ENCODE results near the gene ZNF174. TPM values are rescaled to one million over a fixed set of nuclear protein-coding genes. Genes with fewer than 3 reads are reported as not detected.

The ZNF174 gene
- 15.5 TPM for polyA plus RNA-seq

DNA sequence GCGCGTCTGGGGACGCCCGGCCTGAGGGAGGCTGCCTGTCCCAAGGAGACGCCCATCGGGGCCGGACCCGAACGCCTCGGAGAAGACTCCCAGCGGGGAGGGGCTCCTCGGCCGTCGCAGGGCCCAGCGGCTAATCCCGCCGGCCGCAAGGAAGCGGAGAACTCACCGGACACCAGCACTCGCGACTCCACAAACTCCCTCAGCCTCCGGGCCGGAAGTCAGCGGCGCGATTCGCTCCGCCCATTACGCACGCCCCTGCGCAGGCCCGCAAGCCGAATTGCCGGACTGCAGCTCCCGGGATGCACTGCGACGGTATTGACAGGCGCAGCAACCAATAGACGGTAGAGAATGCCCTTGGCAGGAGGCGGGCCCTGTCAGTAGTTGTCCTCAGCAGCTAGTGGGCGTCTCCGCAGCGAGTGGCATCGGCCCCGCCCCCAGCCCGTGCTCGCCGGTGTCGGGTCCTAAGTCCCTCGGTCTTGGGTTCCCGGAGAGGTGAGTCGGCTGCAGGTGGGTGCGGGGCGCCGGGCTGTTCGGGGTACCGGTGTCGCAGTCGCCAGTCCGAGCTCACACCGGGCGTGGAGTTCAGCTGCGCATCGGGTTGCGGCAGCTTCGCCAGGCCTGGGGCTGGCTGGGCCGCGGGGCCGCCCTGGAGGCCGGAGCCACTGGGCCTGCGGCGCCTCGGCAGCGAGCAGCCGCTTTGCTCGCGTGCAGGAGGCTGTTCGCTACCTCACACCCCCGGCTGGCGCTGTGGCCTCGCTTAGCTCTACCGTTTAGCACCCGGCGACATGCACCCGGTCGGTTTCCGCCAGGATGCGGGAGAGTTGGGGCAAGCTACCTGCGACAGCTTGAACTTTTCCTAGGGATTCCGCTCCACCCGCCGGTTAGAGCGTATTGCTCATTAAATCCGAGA is at the start of gene ZNF174, which contains the start of gene ZSCAN32:
Gene ZNF174, plus strand, starts transcription at position 437 of the 910 bp plus-strand sequence. CDS start 790 bp downstream, outside the sequence.
Gene ZSCAN32, minus strand, starts transcription at position 226 of the 910 bp plus-strand sequence. CDS start 3,447 bp downstream, outside the sequence.
- Mint-ChIP-seq H3K4me3 (peak within 1 kb of the TSS; percentile 91 to 96 (median 94)), H3K36me3 (peaks cover 28% of the 10 kb centered on the region), H3K4me1 (peaks cover 24 to 38% (median 28%) of the 10 kb centered on the region in 3 donors), H3K27me3 (no peaks in the 10 kb centered on the region), H3K27ac (peak within 1 kb of the TSS; percentile 52 to 91 (median 63)), H3K9me3 (peaks cover 7 to 8% (median 8%) of the 10 kb centered on the region in 3 donors)

DNA sequence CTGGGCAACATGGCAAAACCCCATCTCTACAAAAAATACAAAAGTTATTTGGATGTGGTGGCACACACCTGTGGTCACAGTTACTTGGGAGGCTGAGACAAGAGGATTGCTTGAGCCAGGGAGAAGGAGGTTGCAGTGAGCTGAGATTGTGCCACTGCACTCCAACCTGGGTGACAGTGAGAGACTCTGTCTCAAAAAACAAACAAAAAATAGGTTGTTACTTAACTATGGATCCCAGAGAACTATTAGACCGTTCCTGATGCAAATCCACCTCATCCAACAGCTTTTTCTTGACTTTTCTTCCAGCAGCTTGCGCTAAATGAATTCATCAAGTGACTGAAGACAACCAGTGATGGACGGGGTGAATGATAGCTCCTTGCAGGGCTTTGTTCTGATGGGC is 45.4 kb upstream of the ZNF174 start, which contains the start of gene OR2C1:
Gene OR2C1, plus strand, starts transcription at position 301 of the 400 bp plus-strand sequence. Its CDS starts 52 bp downstream, at position 353.
- Mint-ChIP-seq H3K27me3 (peaks cover 14% of the 10 kb centered on the region), H3K4me3 (peak within 1 kb of the TSS in 1 of 4 donors; percentile 22), H3K9me3 (peaks cover 11 to 19% (median 13%) of the 10 kb centered on the region in 3 donors), H3K27ac (no peak within 1 kb of the TSS), H3K4me1 (peaks cover 0 to 5% (median 1%) of the 10 kb centered on the region in 3 donors), H3K36me3 (peaks cover 4% of the 10 kb centered on the region)

DNA sequence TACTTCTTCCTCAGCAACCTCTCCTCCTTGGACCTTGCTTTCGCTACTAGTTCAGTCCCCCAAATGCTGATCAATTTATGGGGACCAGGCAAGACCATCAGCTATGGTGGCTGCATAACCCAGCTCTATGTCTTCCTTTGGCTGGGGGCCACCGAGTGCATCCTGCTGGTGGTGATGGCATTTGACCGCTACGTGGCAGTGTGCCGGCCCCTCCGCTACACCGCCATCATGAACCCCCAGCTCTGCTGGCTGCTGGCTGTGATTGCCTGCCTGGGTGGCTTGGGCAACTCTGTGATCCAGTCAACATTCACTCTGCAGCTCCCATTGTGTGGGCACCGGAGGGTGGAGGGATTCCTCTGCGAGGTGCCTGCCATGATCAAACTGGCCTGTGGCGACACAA is 44.9 kb upstream of the ZNF174 start:
- peaks cover 11 to 19% (median 13%) of the 10 kb centered on the region in 3 donors for H3K9me3 Mint-ChIP-seq
- peaks cover 0 to 5% (median 1%) of the 10 kb centered on the region in 3 donors for H3K4me1 Mint-ChIP-seq
- H3K27me3 Mint-ChIP-seq, result peaks cover 19% of the 10 kb centered on the region
- no peak overlapping the region for H3K4me3 Mint-ChIP-seq
- H3K36me3 Mint-ChIP-seq, result peaks cover 8% of the 10 kb centered on the region
- H3K27ac Mint-ChIP-seq, result no peak overlapping the region

DNA sequence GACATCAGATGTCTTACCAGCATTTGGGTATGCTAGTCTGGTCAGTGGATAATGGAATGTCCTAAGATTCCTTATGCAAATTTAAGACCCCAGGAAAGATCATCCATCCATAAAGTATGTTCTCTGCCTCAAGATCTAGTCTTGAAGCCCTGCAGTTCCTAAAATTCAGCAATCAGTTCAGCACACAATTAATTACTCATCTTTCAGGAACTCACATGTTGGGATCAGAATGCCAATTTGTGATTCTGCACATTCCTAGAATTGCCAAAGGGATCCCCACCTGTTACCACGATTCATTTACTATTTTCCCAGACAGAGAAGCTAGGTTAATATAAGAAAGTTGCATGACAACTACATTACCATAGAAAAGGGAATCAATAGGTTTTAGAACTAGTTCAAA is 42.1 kb upstream of the ZNF174 start:
- no peak overlapping the region for H3K27ac Mint-ChIP-seq
- H3K36me3 Mint-ChIP-seq, result peaks cover 8% of the 10 kb centered on the region
- peaks cover 12 to 27% (median 22%) of the 10 kb centered on the region in 3 donors for H3K9me3 Mint-ChIP-seq
- peaks cover 0 to 5% (median 0%) of the 10 kb centered on the region in 3 donors for H3K4me1 Mint-ChIP-seq
- H3K4me3 Mint-ChIP-seq, result no peak overlapping the region
- H3K27me3 Mint-ChIP-seq, result peaks cover 22% of the 10 kb centered on the region

DNA sequence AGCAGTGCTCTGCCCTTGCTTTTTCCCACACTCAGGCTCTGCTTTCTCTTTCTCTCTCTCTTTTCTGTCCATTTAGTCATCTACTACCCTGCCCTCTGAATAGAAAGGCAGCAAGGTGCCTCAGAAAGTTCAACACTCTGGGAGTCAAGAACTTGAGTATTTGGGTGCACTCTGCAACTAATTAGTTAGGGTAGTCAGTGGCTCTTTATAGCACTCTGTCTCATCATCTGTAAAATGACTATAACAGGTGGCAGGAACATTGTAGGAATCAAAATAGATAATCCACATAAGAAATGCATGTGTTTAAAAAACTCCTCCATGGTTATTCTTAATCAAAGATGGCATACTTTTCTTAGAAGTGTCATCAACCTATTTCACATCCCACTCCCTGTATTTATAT is 38.1 kb upstream of the ZNF174 start:
- H3K4me1 Mint-ChIP-seq, result peaks cover 0 to 5% (median 2%) of the 10 kb centered on the region in 3 donors
- H3K9me3 Mint-ChIP-seq, result peaks cover 15 to 39% (median 19%) of the 10 kb centered on the region in 3 donors
- peaks cover 16% of the 10 kb centered on the region for H3K27me3 Mint-ChIP-seq
- H3K4me3 Mint-ChIP-seq, result no peak overlapping the region
- H3K27ac Mint-ChIP-seq, result no peak overlapping the region
- H3K36me3 Mint-ChIP-seq, result peaks cover 10% of the 10 kb centered on the region

- peaks cover 15 to 39% (median 18%) of the 10 kb centered on the region in 3 donors for H3K9me3 Mint-ChIP-seq
- H3K36me3 Mint-ChIP-seq, result peaks cover 10% of the 10 kb centered on the region
- H3K27ac Mint-ChIP-seq, result no peak overlapping the region
- H3K4me3 Mint-ChIP-seq, result no peak overlapping the region
- peaks cover 16% of the 10 kb centered on the region for H3K27me3 Mint-ChIP-seq
- H3K4me1 Mint-ChIP-seq, result peaks cover 0 to 5% (median 2%) of the 10 kb centered on the region in 3 donors
Measured at GRCh38 chr16:3363793-3364192, 37.2 kb upstream of the ZNF174 start.

GRCh38 chr16:3364774-3365427 is 36.1 kb upstream of the ZNF174 start:
- Mint-ChIP-seq H3K9me3 (peaks cover 11 to 34% (median 11%) of the 10 kb centered on the region in 3 donors), H3K27ac (peak overlapping the region; percentile 64 to 93 (median 69)), H3K27me3 (peaks cover 12% of the 10 kb centered on the region), H3K36me3 (peaks cover 10% of the 10 kb centered on the region), H3K4me1 (peaks cover 0 to 5% (median 2%) of the 10 kb centered on the region in 3 donors), H3K4me3 (peak overlapping the region; percentile 76 to 95 (median 84))

DNA sequence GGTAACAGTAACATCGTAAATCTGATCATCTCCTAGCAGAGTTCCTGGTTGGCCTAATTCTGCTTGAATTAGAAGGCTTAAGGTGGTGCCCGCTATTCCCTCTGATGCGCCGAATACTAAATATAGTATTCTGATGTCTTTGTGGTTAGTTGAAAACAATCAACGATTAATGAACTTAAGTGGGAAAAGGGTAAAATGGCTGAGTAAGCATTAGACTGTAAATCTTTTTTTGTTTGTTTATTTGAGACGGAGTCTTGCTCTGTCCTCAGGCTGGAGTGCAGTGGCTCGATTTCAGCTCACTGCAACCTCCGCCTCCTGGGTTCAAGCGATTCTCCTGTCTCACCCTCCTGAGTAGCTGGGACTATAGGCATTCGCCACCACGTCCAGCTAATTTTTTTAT is 31.9 kb upstream of the ZNF174 start:
- Mint-ChIP-seq H3K27me3 (no peaks in the 10 kb centered on the region), H3K4me3 (no peak overlapping the region), H3K9me3 (peaks cover 0 to 28% (median 5%) of the 10 kb centered on the region in 3 donors), H3K4me1 (peaks cover 0 to 5% (median 2%) of the 10 kb centered on the region in 3 donors), H3K27ac (no peak overlapping the region), H3K36me3 (peaks cover 12% of the 10 kb centered on the region)

- H3K27ac Mint-ChIP-seq, result no peak overlapping the region
- no peaks in the 10 kb centered on the region for H3K4me1 Mint-ChIP-seq
- no peak overlapping the region for H3K4me3 Mint-ChIP-seq
- peaks cover 12 to 28% (median 27%) of the 10 kb centered on the region in 3 donors for H3K9me3 Mint-ChIP-seq
- H3K27me3 Mint-ChIP-seq, result no peaks in the 10 kb centered on the region
- peaks cover 18% of the 10 kb centered on the region for H3K36me3 Mint-ChIP-seq
Measured at GRCh38 chr16:3375680-3376079, 25.3 kb upstream of the ZNF174 start.

- H3K36me3 Mint-ChIP-seq, result peaks cover 31% of the 10 kb centered on the region
- peaks cover 17 to 47% (median 42%) of the 10 kb centered on the region in 3 donors for H3K9me3 Mint-ChIP-seq
- no peak overlapping the region for H3K4me3 Mint-ChIP-seq
- no peak overlapping the region for H3K27ac Mint-ChIP-seq
- no peaks in the 10 kb centered on the region for H3K4me1 Mint-ChIP-seq
- H3K27me3 Mint-ChIP-seq, result no peaks in the 10 kb centered on the region
Measured at GRCh38 chr16:3377917-3378316, 23.1 kb upstream of the ZNF174 start.

DNA sequence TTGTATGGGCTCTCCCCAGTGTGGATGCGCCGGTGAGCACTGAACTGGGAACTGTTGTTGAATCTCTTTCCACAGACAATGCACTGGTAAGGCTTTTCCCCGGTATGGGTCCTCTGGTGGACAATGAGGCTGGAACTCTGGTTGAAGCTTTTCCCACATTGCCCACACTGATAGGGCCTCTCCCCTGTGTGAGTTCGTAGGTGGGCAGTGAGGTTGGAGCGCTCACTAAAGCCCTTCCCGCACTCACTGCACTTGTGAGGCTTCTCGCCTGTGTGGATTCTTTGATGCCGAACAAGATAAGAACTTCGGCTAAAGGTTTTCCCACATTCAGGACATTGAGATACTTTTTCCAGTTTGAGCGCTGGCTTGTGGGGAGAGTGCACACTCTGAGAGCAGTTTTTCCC is 18.0 kb upstream of the ZNF174 start:
- no peaks in the 10 kb centered on the region for H3K4me1 Mint-ChIP-seq
- H3K27me3 Mint-ChIP-seq, result no peaks in the 10 kb centered on the region
- no peak overlapping the region for H3K4me3 Mint-ChIP-seq
- peaks cover 49% of the 10 kb centered on the region for H3K36me3 Mint-ChIP-seq
- H3K27ac Mint-ChIP-seq, result no peak overlapping the region
- H3K9me3 Mint-ChIP-seq, result peaks cover 18 to 56% (median 50%) of the 10 kb centered on the region in 3 donors

DNA sequence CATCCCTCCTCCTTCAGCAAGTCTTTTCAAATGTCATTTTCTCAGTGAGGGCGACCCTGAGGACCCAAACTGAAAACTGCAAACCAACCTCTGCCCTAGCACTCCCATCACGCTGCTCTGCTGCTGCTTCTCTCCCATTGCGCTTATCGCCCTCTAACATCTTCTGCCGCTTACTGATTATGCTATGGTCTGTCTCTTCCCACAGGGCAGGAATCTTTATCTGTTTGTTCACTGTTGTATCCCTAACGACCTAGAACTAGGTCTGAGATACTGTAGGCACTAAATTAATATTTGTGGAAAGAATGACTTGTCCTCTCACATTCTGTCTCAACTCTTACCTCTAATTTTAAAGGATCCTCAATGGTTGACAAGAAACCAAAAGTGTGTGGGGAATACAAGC is 12.7 kb upstream of the ZNF174 start:
- peaks cover 46% of the 10 kb centered on the region for H3K36me3 Mint-ChIP-seq
- H3K4me3 Mint-ChIP-seq, result no peak overlapping the region

DNA sequence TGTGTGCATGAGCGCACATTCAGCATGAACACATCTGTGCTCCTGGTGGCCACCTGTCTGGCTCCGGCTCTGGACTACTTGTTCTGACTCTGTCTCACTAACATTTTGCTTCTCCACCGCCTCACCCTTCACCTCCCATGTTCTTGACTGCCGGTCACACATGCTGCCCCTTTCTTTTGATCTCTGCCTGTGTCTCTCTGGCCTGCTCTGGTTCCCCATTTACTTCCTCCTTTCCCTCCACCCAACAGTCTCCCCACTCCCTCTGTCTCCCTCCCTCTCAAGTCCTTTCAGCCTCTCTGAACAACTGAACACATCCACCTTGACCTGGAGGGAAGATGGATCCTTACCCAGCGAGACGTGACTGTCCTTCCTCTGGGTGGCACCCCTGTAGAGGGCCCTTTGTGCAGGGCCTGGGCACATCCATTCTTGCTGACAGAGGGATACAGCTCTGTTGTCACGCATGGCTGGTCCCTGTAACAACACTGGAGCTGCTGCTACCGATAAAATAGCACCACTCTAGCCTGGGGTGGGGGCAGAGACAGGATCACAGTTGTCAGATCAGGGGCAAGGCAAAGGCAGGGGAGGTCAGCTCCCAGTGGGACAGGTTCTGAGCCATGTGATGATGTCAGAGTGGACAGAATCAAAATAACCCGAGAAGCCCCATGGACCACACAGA is 11.2 kb upstream of the ZNF174 start:
- Mint-ChIP-seq H3K9me3 (peaks cover 4 to 32% (median 25%) of the 10 kb centered on the region in 3 donors), H3K4me3 (no peak overlapping the region), H3K4me1 (peaks cover under 1 to 6% (median 5%) of the 10 kb centered on the region in 3 donors), H3K27me3 (no peaks in the 10 kb centered on the region), H3K36me3 (peaks cover 41% of the 10 kb centered on the region), H3K27ac (no peak overlapping the region)

More for the DNA sequence above, 12.7 kb upstream of the ZNF174 start:
- peaks cover 0 to 4% (median 0%) of the 10 kb centered on the region in 3 donors for H3K4me1 Mint-ChIP-seq
- no peak overlapping the region for H3K27ac Mint-ChIP-seq
- no peaks in the 10 kb centered on the region for H3K27me3 Mint-ChIP-seq
- peaks cover 9 to 38% (median 36%) of the 10 kb centered on the region in 3 donors for H3K9me3 Mint-ChIP-seq

DNA sequence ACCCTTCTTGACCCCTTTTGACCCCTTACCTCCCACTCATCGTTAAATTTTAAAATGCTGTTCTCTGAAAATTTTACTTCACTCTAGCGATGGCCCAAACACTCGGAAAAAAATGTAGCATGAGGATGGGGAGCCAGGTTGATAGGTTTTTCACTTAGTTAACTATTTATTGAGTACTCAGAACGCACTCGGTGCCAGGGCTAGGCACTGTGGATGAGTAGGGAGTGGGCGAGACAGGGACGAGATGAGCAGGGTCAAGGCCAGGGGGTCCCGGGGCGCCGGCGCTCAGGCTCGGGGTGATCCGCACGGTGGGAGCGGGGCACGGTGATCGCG is 603 bp upstream of the ZNF174 start:
- H3K36me3 Mint-ChIP-seq, result peaks cover 31% of the 10 kb centered on the region
- no peaks in the 10 kb centered on the region for H3K27me3 Mint-ChIP-seq
- H3K4me1 Mint-ChIP-seq, result peaks cover 25 to 40% (median 28%) of the 10 kb centered on the region in 3 donors
- peaks cover 5 to 9% (median 6%) of the 10 kb centered on the region in 3 donors for H3K9me3 Mint-ChIP-seq
- peak overlapping the region; percentile 52 to 91 (median 63) for H3K27ac Mint-ChIP-seq
- H3K4me3 Mint-ChIP-seq, result peak overlapping the region; percentile 91 to 96 (median 94)
